ENCODE results near the gene CNFN.

DNA sequence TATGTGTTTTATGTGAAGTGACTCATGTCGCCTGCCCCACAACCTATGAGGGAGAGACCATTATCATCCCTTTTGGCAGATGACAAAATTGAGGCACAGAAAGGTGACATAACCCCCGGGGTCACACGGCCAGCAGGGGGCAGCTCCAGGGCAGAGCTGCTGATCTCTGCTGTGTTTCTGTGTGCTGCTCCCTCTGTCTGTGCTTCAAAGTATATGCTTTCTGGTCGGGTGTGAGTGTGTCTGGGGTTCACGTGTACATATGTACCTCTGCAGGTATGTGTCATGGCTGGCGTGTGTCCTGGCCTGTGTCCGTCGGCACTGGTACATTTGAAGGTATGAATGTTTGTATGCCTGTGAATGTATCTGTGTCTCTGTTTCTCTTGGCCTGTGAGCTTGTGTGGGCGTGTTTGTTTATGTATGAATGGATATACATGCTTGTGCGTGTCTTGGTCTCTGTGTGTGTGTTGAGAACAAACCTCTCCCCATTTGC is 30.0 kb upstream of the CNFN start:
- TF ChIP-seq, protein P1, sequence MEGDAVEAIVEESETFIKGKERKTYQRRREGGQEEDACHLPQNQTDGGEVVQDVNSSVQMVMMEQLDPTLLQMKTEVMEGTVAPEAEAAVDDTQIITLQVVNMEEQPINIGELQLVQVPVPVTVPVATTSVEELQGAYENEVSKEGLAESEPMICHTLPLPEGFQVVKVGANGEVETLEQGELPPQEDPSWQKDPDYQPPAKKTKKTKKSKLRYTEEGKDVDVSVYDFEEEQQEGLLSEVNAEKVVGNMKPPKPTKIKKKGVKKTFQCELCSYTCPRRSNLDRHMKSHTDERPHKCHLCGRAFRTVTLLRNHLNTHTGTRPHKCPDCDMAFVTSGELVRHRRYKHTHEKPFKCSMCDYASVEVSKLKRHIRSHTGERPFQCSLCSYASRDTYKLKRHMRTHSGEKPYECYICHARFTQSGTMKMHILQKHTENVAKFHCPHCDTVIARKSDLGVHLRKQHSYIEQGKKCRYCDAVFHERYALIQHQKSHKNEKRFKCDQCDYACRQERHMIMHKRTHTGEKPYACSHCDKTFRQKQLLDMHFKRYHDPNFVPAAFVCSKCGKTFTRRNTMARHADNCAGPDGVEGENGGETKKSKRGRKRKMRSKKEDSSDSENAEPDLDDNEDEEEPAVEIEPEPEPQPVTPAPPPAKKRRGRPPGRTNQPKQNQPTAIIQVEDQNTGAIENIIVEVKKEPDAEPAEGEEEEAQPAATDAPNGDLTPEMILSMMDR (IDR thresholded peaks at IDR 0.05; ENCODE audit: low read depth, low read length): peak; percentile 73
- TF ChIP-seq POLR2A (IDR thresholded peaks at IDR 0.05; ENCODE audit: extremely low read depth, insufficient read length) (no peak), MYC (IDR thresholded peaks at IDR 0.05; ENCODE audit: low read depth, low read length) (no peak)
- TF ChIP-seq, protein P2, sequence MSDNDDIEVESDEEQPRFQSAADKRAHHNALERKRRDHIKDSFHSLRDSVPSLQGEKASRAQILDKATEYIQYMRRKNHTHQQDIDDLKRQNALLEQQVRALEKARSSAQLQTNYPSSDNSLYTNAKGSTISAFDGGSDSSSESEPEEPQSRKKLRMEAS (IDR thresholded peaks at IDR 0.05; ENCODE audit: low read depth, low read length): no peak
